ENCODE data around the gene GPSM3.
"Not testable (repeated sequence)": the region's sequence is repeated elsewhere in the genome, so short reads cannot be mapped to it uniquely, and the experiment has no call there.

Gene GPSM3, protein sequence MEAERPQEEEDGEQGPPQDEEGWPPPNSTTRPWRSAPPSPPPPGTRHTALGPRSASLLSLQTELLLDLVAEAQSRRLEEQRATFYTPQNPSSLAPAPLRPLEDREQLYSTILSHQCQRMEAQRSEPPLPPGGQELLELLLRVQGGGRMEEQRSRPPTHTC

DNA sequence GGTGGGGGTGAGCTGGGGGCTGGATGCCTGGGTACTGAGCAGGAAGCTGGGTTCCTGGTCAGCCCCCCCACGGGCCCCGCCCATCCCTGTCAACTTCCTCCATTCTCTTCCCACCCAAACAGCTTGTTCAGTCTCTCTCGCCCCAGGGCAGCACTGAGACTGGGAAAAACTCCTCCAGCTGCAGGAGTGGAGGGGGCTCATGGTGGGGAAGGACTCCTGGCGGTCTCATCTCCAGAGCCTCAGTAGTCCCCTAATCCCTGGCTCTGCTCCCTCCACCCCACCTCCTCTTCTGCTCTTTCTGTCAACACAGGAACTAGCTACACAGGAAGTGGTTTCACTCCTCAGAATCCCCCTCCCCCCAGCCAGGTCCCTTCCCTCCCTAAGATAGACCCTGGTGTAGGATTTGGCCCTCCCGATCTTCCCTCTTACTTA, at the start of gene GPSM3:
Gene GPSM3 (minus strand): TSS at position 36 of the 432 bp plus-strand sequence. CDS start 130 bp downstream, outside the sequence.
- DNase-seq: peak in 1 of 2 experiments; percentile 23

DNA sequence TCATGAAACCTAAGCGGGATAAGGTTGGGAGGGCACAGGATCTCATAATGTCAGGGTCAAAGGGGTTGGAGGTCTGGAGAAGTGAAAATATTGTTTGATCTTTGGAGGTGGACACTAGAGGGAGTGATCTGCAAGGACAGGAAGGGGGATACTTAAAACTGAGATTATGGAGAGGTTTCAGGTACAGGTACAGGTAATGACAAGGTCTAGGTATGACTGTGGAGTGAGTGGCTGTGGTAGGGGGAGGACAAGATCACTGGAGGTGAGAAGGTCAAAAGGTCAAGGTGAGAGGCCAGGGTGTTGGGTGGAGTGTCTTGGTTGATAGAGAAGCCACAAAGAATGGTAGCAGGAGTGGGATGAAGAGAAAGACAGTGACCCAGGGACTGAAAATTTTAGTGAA, 48.2 kb upstream of the GPSM3 start:
- DNase-seq: no peak

DNA sequence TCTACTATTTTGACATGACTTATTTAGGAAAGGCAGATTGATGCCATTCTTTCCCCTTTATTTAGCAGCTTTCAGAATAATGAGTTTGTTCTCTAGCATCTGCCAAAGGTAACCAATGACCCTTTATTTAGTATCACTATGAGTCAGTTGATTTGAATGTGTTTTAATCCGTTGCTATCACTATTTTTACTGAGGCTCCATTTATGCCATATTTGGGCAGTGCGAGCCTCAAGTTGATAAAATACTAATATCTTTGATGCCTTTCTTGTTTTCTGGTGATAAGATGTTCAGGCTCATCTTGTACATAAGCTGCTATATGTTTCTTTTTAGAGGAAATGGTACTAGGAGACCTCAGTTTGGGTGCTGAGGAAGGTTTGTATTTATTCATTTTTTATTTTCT, 47.0 kb upstream of the GPSM3 start:
- DNase-seq: no peak

- no peak for DNase-seq
These were observed 42.5 kb upstream of the GPSM3 start for GRCh38 chr6:32234934-32235333.

DNA sequence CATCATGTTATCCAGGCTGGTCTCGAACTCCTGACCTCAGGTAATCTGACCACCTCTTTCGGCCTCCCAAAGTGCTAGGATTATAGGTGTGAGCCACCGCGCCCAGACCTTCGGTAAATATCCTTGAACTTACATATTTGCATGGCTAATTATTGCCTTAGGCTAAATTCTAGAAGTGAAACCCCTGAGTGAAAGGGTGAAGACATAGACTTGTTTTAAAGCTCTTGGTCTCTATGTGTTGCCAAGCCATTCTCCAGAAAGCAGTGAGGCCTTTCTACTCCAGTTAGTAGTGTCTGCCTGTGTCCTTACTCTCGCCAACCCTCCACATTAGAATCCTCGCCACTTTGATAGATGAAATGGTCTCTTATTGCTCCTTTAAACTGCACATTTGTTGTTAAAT, 34.0 kb upstream of the GPSM3 start:
- no peak for DNase-seq

- no peak for DNase-seq
These were observed 32.3 kb upstream of the GPSM3 start for GRCh38 chr6:32224696-32225095.

- no peak for DNase-seq
These were observed 31.1 kb upstream of the GPSM3 start, which contains the start of gene NOTCH4 for GRCh38 chr6:32223258-32224235. Gene NOTCH4, minus strand, starts transcription at chr6:32224067. Its CDS starts 139 bp downstream, at chr6:32223928.

DNA sequence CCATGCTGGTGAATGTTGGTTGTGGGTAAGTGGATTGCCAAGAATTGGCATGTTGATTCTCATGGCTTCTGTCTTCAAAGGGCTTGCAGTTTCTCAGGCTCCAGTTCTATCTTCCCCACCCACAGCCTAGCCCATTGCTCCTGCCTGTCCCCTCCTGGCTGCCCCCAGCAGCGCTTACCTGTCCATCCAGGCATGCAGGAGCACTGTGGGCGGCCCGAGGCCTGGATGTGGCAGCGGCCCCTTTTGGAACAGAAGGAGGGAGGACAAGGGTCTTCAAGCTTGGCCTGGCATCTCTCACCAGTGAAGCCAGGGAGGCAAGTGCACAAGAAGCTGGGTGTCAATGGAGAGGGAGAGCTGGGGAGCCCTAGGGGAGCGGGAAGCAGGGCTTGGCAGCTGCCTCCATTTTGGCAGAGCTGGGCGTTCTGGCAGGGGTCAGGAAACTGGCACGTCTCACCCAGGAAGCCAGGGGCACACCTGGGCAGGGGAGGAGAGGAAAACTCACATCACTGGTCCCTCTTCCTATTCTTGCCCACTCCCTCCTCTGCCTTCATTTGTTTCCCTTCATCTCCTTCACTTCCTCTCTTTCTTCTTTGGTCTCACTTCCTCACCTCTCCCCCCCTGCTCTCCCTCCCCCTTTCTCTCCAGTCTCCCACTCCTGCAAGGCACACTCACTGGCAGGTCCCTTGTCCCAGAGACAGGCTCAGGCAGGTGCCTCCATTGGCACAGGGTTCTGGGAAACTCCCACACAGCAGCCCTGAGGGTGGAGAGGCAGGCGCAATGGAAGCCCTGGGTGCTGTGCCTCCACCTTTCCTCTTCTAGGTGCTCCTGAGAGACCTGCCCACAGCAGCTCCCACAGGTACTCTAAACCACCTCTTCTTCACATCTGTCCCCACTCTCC, 30.1 kb upstream of the GPSM3 start:
- DNase-seq: no peak

GRCh38 chr6:32220021-32220420, 27.6 kb upstream of the GPSM3 start:
- no peak for DNase-seq

GRCh38 chr6:32218167-32218566, 25.7 kb upstream of the GPSM3 start:
- DNase-seq: no peak

DNA sequence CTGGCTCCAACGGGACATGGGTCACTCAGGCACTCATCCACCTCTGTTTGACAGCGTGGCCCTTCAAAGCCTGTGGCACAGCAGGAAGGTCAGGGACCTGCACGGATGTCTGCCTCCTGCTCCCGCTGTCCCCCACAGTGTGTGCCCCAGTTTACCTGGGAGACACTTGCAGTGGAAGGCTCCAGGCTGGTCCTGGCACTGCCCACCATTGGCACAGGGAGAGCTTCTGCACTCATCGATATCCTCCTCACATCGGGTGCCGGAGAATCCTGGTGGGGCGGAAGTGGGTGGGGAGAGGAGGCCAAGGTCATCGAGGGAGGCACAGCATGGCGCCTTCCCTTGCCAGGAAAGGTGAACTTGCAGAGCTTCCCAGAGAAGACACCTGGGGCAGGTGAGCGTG, 24.6 kb upstream of the GPSM3 start:
- no peak for DNase-seq

GRCh38 chr6:32216285-32216684, 23.8 kb upstream of the GPSM3 start:
- no peak for DNase-seq

DNA sequence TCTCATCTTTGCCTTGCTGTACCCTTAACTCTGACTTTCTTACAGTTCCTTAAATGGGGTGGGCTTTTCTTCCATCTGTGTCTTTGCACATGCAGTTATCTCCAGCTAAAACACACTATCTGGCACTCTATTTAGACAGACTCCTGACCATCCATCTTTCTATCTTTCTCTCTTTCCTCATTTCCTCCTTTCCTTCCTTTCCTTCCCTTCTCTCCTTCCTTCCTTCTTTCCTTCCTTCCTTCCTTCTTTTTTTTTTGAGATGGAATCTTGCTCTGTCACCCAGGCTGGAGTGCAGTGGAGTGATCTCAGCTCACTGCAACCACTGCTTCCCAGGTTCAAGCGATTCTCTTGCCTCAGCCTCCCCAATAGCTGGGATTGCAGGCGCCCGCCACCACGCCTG, 23.2 kb upstream of the GPSM3 start:
- no peak for DNase-seq

GRCh38 chr6:32214126-32214525, 21.7 kb upstream of the GPSM3 start:
- DNase-seq: no peak

- DNase-seq: no peak
These were observed 21.2 kb upstream of the GPSM3 start for GRCh38 chr6:32213649-32214048.

GRCh38 chr6:32212076-32212760, 19.8 kb upstream of the GPSM3 start:
- DNase-seq: no peak

DNA sequence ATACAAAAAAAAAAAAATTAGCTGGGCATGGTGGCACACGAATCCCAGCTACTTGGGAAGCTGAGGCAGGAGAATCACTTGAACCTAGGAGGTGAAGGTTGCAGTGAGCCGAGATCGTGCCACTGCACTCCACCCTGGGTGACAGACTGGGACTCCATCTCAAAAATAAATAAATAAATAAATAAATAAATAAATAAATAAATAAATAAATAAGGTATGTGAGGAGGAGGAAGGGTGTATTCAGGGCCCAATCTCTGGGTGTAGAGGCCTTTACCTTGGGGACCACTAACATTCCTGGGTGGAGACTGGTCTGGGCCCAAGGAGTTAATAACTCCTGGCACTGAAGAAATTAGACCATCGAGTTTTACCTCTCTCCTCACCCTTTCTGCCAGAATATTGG, 19.0 kb upstream of the GPSM3 start:
- not testable (repeated sequence) for DNase-seq

DNA sequence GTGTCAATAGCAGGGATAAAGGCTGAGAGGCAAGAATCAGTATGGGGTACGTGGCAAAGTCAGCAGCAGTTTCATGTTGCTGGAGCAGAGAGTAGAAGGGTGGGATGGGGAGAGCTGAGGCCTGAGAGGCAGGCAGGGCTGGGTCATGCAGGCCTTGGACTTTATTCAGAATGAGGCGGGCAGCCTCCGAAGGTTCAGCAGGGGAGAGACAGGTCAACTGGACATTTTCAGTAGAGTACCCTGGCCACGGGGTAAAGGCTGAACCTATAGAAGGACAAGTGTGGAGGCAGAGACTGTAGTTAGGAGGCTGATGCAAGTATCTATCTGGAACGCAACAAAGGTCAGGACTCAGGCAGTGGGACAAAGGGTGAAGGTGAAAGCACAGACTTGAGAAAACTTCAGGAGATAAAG, 17.8 kb upstream of the GPSM3 start:
- no peak for DNase-seq

GRCh38 chr6:32208996-32209395, 16.6 kb upstream of the GPSM3 start:
- no peak for DNase-seq

GRCh38 chr6:32204268-32204715, 11.8 kb upstream of the GPSM3 start:
- DNase-seq: no peak

GRCh38 chr6:32203426-32204267, 11.2 kb upstream of the GPSM3 start:
- DNase-seq: no peak

All from SW 1271 (cell line).